GF-D8 (cell line): ENCODE results near the gene VSIR.
A peak's percentile ranks its signal among the peaks of the same experiment; 100 is the strongest.

Experiments used
- DNase-seq: peaks from one replicate; lab custom pipeline; 2025; lab: John Stamatoyannopoulos, UW

Gene VSIR

GRCh38 chr10:71712572-71713134 lies 60.7 kb downstream of the VSIR start:
- peak; percentile 20 for DNase-seq

- no peak for DNase-seq
Observed at GRCh38 chr10:71712170-71712569, 61.1 kb downstream of the VSIR start.

- DNase-seq: no peak
Observed at GRCh38 chr10:71711052-71711623, 62.2 kb downstream of the VSIR start.

GRCh38 chr10:71710519-71710918 lies 62.8 kb downstream of the VSIR start:
- no peak for DNase-seq

- no peak for DNase-seq
Observed at GRCh38 chr10:71708897-71709882, 64.1 kb downstream of the VSIR start.

GRCh38 chr10:71708301-71708703 lies 65.0 kb downstream of the VSIR start:
- no peak for DNase-seq

GRCh38 chr10:71707240-71707789 lies 66.0 kb downstream of the VSIR start:
- DNase-seq: no peak

- DNase-seq: no peak
Observed at GRCh38 chr10:71706216-71707121, 66.9 kb downstream of the VSIR start.

- no peak for DNase-seq
Observed at GRCh38 chr10:71705582-71705981, 67.7 kb downstream of the VSIR start.

GRCh38 chr10:71704816-71705215 lies 68.5 kb downstream of the VSIR start:
- DNase-seq: no peak

GRCh38 chr10:71703577-71703976 lies 69.7 kb downstream of the VSIR start:
- no peak for DNase-seq

- DNase-seq: no peak
Observed at GRCh38 chr10:71701496-71702132, 71.7 kb downstream of the VSIR start.

- DNase-seq: no peak
Observed at GRCh38 chr10:71700731-71701368, 72.5 kb downstream of the VSIR start.

- no peak for DNase-seq
Observed at GRCh38 chr10:71698737-71699136, 74.6 kb downstream of the VSIR start.

- no peak for DNase-seq
Observed at GRCh38 chr10:71697938-71698709, 75.2 kb downstream of the VSIR start.
